Endodermal cell (in vitro differentiated cells): Measurements from ENCODE around the gene NUDCD3. TPM values are rescaled to one million over a fixed set of nuclear protein-coding genes. Genes with fewer than 3 reads are reported as not detected.

Source experiments
- DNase-seq: peaks from one replicate; pipeline ENCODE4 v3.0.0-alpha.2; 2017
- H3K27ac ChIP-seq: 2 replicates; pipeline ENCODE4 v1.5.1; 2013; ENCODE audit warnings: mild to moderate bottlenecking, low read depth, low read length, moderate library complexity
- H3K27me3 ChIP-seq: 2 replicates; pipeline ENCODE4 v1.6.1; 2013; ENCODE audit warnings: mild to moderate bottlenecking, low read length, moderate library complexity; ENCODE audit not compliant: insufficient read depth, control insufficient read depth, poor library complexity, severe bottlenecking
- H3K36me3 ChIP-seq: 2 replicates; pipeline ENCODE4 v1.7.0; 2013; ENCODE audit warnings: mild to moderate bottlenecking, low read length, moderate library complexity; ENCODE audit not compliant: control insufficient read depth, insufficient read depth
- H3K4me1 ChIP-seq: one replicate; pipeline ENCODE4 v1.7.0; 2013; ENCODE audit warnings: low read length; ENCODE audit not compliant: control insufficient read depth, insufficient read depth
- H3K4me3 ChIP-seq: 2 replicates; pipeline ENCODE4 v1.5.1; 2013; ENCODE audit warnings: mild to moderate bottlenecking, low read length, moderate library complexity
- H3K9ac ChIP-seq: 2 replicates; pipeline ENCODE4 v1.6.1; 2013; ENCODE audit warnings: mild to moderate bottlenecking, low read length, moderate library complexity; ENCODE audit not compliant: poor library complexity, severe bottlenecking; ENCODE audit errors: extremely low read depth
- H3K9me3 ChIP-seq: 2 replicates; pipeline ENCODE4 v1.6.1; 2013; ENCODE audit warnings: mild to moderate bottlenecking, low read length, moderate library complexity; ENCODE audit not compliant: control insufficient read depth
- H3K27ac Mint-ChIP-seq: 2 replicates; pipeline ENCODE4 v1.8.0; 2020; ENCODE audit warnings: mixed read lengths
- H3K27me3 Mint-ChIP-seq: 2 replicates; pipeline ENCODE4 v1.8.0; 2021; ENCODE audit warnings: mild to moderate bottlenecking, mixed read lengths; ENCODE audit not compliant: insufficient read depth
- H3K36me3 Mint-ChIP-seq: 2 replicates; pipeline ENCODE4 v1.8.0; 2020; ENCODE audit warnings: low read depth, mixed read lengths
- H3K4me1 Mint-ChIP-seq: 2 replicates; pipeline ENCODE4 v1.8.0; 2020; ENCODE audit warnings: mixed read lengths
- H3K4me3 Mint-ChIP-seq: 2 replicates; pipeline ENCODE4 v1.8.0; 2020; ENCODE audit warnings: mild to moderate bottlenecking, moderate library complexity, mixed read lengths
- H3K9me3 Mint-ChIP-seq: 2 replicates; pipeline ENCODE4 v1.8.0; 2020; ENCODE audit warnings: mild to moderate bottlenecking, mixed read lengths
- WGBS, 2 experiments: methylation state at CpG; one replicate each; pipeline versions ENCODE4 v1.1.5 to v1.1.7; 2013; ENCODE audit warnings: missing lambda C conversion rate in 2 of 2, mixed read lengths in 1 of 2; ENCODE audit not compliant: insufficient coverage in 1 of 2, insufficient read length in 1 of 2; 5-methylcytosine and 5-hydroxymethylcytosine counted together
- long read RNA-seq, 4 experiments: library from polyadenylated mRNA in 2 of 4; library from RNA in 1 of 4; library from capped mRNA in 1 of 4; stranded (forward) in 3 of 4; unstranded in 1 of 4; transcript quantifications; one replicate each; pipeline ENCODE4 v2.0.0, GENCODE V29; 2020 to 2021; ENCODE audit warnings: inconsistent platforms in 1 of 4
- polyA plus RNA-seq, 2 experiments: library from polyadenylated mRNA; stranded (reverse); fragments of 50-300 nt; gene quantifications; one replicate each; pipeline ENCODE4 v1.2.3, GENCODE V29; 2013
- total RNA-seq, 2 donors: library from RNA; stranded (reverse); fragmentation: NEBNext Ultra II Directional in 1 of 2; extraction: Animal tissue kit (Norgen Biotek cat#: 25700) in 1 of 2; gene quantifications; 2 replicates in 1 of 2; 3 replicates in 1 of 2; pipeline ENCODE4 v1.2.1, GENCODE V29; 2021
- TF ChIP-seq, protein P1 (sequence below): fragments of 200-600 bp; sonication (generic); conservative IDR thresholded peaks from 2 replicates; pipeline ENCODE4 v1.5.0; 2021; ENCODE audit warnings: antibody characterized with exemption, mild to moderate bottlenecking

NUDCD3 gene
- 100 to 1,000 TPM in 1 of 2 donors, 10 to 100 TPM in 1; 80.8 to 116 TPM for total RNA-seq
- 50.3 TPM for polyA plus RNA-seq (2013, experiment 1 of 2)
- polyA plus RNA-seq (2013, experiment 2 of 2): 51.5 TPM
- long read RNA-seq, experiment 1, full-length matches to known transcripts: 17 of 38 reads
- long read RNA-seq, experiment 1, partial matches to known transcripts: 3 of 38 reads
- long read RNA-seq, experiment 1, other reads (novel, unspliced or antisense): 18 of 38 reads
- long read RNA-seq, experiment 2, full-length matches to known transcripts: 155 of 185 reads
- long read RNA-seq, experiment 2, partial matches to known transcripts: 10 of 185 reads
- long read RNA-seq, experiment 2, other reads (novel, unspliced or antisense): 20 of 185 reads
- long read RNA-seq, experiment 3, full-length matches to known transcripts: 306 of 343 reads
- long read RNA-seq, experiment 3, partial matches to known transcripts: 4 of 343 reads
- long read RNA-seq, experiment 3, other reads (novel, unspliced or antisense): 33 of 343 reads
- long read RNA-seq, experiment 4, full-length matches to known transcripts: 6 of 8 reads
- long read RNA-seq, experiment 4, partial matches to known transcripts: 1 of 8 reads
- long read RNA-seq, experiment 4, other reads (novel, unspliced or antisense): 1 of 8 reads

GRCh38 chr7:44490351-44491200, at the start of gene NUDCD3:
Gene NUDCD3, minus strand, starts transcription at chr7:44490658. Its CDS starts 58 bp downstream, at chr7:44490600.
- peak within 1 kb of the TSS; percentile 87 for H3K4me3 Mint-ChIP-seq
- Histone ChIP-seq H3K4me3 (peak within 1 kb of the TSS; percentile 99), H3K36me3 (no peaks in the 10 kb centered on the region), H3K9me3 (no peaks in the 10 kb centered on the region), H3K27me3 (no peaks in the 10 kb centered on the region), H3K27ac (peak within 1 kb of the TSS; percentile 97), H3K9ac (peak within 1 kb of the TSS; percentile 92), H3K4me1 (peaks cover 7% of the 10 kb centered on the region)
- peaks cover 26% of the 10 kb centered on the region for H3K4me1 Mint-ChIP-seq
- H3K27ac Mint-ChIP-seq: peak within 1 kb of the TSS; percentile 97
- TF ChIP-seq, protein P1, sequence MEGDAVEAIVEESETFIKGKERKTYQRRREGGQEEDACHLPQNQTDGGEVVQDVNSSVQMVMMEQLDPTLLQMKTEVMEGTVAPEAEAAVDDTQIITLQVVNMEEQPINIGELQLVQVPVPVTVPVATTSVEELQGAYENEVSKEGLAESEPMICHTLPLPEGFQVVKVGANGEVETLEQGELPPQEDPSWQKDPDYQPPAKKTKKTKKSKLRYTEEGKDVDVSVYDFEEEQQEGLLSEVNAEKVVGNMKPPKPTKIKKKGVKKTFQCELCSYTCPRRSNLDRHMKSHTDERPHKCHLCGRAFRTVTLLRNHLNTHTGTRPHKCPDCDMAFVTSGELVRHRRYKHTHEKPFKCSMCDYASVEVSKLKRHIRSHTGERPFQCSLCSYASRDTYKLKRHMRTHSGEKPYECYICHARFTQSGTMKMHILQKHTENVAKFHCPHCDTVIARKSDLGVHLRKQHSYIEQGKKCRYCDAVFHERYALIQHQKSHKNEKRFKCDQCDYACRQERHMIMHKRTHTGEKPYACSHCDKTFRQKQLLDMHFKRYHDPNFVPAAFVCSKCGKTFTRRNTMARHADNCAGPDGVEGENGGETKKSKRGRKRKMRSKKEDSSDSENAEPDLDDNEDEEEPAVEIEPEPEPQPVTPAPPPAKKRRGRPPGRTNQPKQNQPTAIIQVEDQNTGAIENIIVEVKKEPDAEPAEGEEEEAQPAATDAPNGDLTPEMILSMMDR: peak; percentile 31
- 1% methylated on average over 25 to 63 of the region's 63 CpGs for WGBS, 2 experiments
- peaks cover 3% of the 10 kb centered on the region for H3K27me3 Mint-ChIP-seq
- no peaks in the 10 kb centered on the region for H3K9me3 Mint-ChIP-seq
- DNase-seq: peak; percentile 93
- H3K36me3 Mint-ChIP-seq: peaks cover 3% of the 10 kb centered on the region

- H3K27ac Mint-ChIP-seq: no peak overlapping the region
These were observed 49.4 kb upstream of the NUDCD3 start for GRCh38 chr7:44539669-44540506.

More at GRCh38 chr7:44539669-44540506, 49.4 kb upstream of the NUDCD3 start:
- no peaks in the 10 kb centered on the region for H3K27me3 Mint-ChIP-seq
- Histone ChIP-seq H3K27me3 (no peaks in the 10 kb centered on the region), H3K4me1 (peaks cover 8% of the 10 kb centered on the region), H3K9ac (no peak overlapping the region), H3K36me3 (no peaks in the 10 kb centered on the region), H3K27ac (no peak overlapping the region), H3K9me3 (no peaks in the 10 kb centered on the region), H3K4me3 (no peak overlapping the region)
- 93 to 94% methylated on average over 19 to 27 of the region's 27 CpGs for WGBS, 2 experiments
- peaks cover 20% of the 10 kb centered on the region for H3K4me1 Mint-ChIP-seq
- H3K9me3 Mint-ChIP-seq: no peaks in the 10 kb centered on the region
- no peak overlapping the region for H3K4me3 Mint-ChIP-seq
- TF ChIP-seq, protein P1: no peak
- no peak for DNase-seq
- H3K36me3 Mint-ChIP-seq: no peaks in the 10 kb centered on the region
